HK-2 (cell line): Measurements from ENCODE around the gene TNFAIP8L3.
"Not testable (repeated sequence)": the region's sequence is repeated elsewhere in the genome, so short reads cannot be mapped to it uniquely, and the experiment has no call there.

ENCODE experiments used
- DNase-seq: peaks from one replicate; pipeline ENCODE4 v3.0.0-alpha.2; 2018; ENCODE audit not compliant: unreplicated experiment

Gene TNFAIP8L3

DNA sequence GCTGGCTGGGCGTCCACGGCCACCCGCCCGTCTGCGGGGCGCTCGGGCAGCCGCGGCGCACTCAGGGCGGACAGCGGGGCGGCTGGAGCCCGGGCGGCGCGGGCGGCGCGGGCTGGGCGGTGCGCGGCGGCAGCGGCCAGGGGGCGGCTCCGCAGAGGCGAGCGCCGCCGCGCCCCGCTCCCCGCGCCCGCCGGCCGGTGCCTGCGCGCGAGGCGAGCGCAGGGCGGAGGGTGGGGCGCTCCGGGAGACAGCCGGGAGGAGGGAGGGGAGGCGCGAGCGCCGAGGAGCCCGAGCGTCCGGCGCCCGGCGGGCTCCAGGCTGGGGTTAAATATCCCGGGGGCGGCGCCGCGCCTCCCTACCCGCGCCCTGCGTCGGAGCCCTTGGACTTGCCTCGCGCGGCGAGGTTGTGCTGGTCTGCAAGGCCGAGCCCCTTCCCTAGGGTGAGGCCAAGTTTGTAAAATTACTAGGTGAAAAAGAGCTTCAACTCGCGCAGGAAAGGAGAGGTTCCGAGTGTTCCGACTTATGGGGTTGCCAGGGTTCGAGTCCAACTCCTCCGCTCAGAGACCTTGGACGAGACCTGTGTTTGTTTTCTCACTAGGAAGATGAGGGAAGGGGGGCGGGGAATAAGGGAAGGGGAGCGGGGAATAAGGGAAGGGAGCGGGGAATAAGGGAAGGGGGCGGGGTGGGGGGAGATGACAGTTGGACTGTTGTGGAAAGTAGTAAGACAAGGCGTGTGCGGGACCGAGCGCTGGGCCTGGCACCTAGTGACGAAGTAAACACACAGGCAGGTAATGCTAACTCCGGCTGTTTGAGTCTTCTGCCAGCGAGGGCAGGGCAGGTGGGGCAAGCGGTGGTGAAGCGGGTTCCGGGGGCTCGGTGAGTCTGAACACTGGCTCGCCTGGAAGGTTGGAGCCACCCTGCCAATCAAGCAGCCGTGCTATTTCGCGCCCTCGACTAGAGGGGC is at the start of gene TNFAIP8L3:
TNFAIP8L3 (minus strand) TSS at position 301 of the 964 bp plus-strand sequence. CDS start 311 bp downstream, outside the sequence.
- DNase-seq: no peak

DNA sequence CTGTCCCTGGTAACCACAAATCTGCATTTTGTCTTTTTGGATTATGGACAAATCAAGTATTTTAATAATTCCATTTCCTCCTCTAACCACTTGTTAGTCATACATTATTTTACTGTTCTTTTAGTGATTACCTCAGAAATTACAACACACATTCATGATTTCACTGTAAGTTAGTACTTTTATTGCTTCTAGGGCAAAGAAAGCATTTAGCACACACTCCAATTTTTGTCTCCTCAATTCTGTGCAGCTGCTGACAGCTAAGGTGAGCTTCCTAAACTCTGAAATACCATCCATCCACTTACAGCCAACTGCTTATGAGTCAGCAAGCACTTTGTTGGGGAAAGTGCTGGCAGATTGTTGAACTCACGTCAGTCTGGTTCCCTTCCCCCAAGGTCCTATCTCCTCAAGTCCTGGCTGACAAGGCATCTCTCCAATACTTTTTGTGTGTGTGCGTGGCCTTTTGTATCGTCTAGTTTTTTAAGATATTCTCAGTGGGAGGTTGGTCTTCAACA is 49.4 kb upstream of the TNFAIP8L3 start:
- DNase-seq: no peak

DNA sequence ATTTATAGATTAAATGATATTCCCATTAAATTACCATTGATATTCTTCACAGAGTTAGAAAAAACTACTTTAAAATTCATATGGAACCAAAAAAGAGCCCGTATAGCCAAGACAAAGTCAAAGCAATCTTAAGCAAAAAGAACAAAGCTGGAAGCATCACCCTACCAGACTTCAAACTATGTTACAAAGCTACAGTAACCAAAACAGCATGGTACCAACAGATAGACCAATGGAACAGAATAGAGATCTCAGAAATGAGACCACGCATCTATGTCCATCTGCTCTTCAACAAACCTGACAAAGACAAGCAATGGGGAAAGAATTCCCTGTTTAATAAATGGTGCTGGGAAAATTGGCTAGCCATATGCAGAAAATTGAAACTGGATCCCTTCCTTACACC is 45.6 kb upstream of the TNFAIP8L3 start:
- DNase-seq: not testable (repeated sequence)

DNA sequence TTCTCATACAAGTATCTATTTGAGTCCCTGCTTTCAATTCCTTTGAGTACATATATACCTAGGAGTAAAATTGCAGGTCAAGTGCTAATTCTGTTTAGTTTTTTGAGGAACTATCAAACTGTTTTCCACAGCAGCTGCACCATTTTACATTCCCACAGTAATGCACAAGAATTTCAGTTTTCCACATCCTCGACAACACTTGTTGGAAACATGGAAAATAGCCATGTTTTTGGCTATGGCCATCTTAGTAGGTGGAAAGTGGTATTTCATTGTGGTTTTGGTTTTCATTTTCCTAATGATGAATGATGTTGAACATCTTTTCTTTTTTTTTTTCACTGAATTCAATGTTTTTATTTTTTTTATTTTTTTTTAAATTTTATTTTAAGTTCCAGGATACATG is 44.4 kb upstream of the TNFAIP8L3 start:
- no peak for DNase-seq

DNA sequence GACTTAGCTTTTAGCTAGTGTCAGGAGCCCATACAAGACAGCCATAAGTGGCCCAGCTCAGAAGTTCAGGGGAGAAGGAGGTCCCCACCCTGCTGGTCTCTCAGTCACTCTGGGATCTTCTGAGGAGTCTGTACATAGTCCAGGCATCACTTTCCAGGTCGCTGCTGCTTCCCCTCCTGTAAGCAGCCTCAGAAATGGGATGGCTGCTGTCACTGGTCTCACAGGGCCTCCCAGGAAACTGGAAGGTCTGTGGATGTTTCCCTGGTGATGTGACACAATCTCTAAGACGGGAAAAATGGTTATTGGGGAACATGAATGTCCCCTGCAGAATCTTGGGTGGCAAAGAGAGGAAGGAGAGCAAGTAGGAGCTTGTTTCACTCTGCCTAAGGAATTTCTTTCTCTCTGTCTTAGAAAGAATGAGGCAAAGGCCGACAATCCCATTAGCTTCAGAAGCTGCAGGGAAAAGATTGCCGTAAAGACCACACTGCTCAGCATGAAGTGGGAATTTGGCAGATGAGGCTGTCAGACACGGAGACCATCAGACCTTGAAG is 43.2 kb upstream of the TNFAIP8L3 start:
- DNase-seq: no peak

DNA sequence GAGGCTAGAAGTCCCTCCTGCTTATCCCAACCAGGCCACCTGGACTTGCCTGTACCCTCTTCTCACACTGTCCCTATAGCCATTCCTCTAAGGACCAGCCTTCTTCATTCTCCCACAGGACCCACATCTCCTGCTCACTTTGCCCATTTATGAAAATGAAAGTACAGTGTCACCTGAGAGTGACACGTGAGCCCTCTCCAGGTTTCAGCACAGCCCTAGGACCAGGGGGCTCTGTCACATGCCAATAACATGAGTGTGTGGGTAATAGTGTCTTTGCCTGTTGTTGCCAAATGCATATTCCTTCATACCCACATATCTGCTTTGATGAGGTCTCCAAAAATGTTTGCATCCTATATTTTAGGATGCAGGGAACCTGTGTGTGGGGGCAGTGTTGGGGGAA is 42.3 kb upstream of the TNFAIP8L3 start:
- no peak for DNase-seq

DNA sequence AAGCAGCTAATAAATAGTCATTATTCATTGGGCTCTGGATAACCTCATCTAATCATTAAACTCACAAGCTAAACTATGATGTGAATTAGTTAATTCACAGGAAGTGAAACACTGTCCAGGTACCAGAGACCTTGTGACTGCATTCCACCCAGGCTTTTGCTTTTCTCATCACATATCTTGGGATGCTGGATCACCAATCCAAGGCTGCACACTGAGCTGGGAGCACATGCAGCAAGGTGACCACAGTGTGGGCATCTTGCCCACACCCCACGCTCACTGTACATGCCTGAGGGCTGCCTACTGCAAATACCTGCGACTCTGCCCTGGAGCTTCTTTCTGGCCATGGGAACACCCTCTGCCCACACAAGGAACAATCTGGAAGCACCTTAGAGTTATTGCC is 40.6 kb upstream of the TNFAIP8L3 start:
- DNase-seq: no peak

DNA sequence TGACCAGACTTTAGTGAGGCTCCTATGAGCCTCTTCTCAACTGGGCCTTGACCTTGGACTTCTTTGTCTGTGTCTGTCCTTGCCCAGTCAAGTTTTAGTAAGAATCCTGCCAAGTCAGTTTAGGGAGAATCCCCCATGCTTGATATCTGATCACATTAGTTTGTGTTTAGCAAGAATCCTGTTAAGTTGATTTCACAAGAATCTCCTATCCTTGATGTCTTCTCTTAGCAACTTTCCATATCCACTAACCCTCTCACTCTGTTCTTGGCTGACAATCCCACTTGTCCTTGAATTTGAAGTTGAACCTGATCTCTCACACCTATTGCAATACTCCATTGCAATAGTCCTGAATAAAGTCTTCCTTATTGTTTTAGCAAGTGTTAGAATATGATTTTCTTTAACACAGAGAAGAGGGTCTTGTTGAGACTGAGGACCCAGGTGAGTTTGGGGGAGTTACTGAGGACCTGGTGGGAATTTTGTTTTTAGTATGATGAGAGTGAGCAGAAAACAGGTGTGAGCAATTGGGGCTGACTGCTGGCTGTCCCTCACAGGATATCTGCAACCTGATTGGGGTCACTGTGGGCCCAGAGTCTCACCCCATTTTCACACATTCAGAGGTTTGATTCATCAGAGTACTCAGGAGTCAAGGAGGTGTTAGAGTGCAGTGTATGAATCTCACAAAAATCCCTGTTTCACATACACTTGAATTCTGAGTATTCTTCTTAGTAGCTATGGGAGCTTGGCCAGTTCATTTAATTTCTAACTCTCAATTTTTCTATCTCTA is 39.9 kb upstream of the TNFAIP8L3 start:
- no peak for DNase-seq

DNA sequence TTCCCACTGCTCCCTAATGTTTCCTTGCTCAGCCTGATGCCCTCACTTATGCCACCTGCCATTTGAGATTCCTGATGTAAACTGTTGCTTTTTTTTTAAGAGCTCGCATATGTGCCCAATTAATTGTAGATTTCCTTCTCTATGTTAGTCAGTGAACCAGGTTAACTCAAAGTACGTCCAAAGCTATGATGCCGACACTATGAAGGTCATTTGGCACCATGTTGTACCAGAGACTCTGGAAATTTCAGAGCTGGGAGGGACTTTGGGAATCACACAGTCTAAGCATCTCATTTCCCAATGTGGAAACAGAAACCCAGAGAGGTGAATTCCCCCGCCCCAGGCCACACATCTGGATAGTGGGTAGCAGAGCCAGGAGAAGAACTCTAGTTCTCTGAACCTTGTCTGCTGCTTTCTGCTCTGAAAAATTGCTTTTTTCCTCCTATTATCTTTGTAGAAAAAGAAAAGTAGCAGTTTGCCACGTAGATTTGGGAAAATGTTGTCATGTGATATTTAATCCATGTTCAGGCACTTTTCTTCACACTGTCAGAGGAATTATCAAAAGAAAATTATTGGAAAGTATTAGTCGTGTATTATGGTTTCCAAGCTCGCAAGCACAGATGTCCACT is 38.5 kb upstream of the TNFAIP8L3 start:
- no peak for DNase-seq

DNA sequence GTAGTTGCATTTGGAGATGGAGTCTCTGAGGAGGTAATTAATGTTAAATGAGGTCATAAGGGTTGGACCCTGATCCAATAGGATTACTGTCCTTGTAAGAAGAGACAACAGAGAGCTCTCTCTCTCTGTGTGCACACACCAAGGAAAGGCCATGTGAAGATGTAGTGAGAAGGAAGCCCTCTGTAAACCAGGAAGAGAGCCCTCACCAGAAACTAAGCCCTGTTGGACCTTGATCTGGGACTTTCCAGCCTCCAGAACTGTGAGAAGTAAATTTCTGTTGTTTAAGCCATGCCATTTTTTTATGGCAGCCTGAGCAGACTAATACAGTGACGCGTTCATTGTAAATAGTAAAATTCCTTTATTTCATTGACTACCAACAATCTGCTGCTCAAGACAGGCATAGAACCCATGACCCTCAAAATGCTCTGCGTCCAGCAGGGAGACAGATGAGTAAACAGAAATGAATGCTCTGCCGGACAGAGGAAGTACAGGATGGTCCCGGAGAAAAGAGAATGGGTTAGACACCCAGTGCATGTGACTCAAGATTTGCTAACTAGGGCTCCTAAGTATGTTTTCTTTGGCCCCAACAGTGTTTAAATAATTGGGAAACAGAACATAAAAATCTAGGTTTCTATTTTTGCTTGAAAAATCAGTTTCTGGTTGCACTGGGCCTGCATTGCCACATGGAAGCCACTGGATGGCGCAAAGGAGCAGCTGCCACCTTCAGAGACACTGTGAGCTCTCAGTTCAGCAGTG is 37.9 kb upstream of the TNFAIP8L3 start:
- DNase-seq: peak; percentile 14

DNA sequence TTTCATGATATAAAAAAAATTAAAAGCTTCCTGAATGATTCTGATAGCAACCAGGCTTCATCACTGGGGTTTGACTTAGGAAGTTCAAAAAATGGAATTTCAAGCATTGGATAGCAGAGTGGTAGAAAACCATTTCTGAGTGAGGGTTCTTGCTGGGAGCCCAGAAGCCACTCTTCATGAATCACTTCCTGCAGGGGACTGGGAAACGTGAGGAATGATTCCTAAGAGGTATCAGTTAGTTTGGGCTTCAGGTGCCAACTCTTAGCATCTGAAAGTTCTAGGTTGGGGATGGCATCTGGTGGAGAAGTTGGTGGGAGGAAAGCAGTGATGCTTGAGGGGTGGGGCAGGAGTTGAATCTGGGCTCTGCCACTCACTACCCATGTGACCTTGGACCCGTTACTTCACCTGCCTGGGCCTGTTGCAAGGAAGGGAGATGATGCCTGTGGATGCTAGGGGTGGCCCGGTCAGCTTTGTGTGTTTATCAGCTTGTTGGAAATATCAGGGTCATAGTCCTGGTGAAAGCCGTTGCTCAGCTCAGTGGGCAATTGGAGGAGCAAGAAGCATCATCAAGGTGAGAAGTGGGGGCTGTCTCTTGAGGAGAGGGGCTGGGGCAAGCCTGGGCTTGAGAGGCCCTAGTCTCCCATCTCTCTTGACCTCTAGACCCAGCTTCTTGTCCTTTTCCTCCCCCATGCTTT is 37.0 kb upstream of the TNFAIP8L3 start:
- no peak for DNase-seq

DNA sequence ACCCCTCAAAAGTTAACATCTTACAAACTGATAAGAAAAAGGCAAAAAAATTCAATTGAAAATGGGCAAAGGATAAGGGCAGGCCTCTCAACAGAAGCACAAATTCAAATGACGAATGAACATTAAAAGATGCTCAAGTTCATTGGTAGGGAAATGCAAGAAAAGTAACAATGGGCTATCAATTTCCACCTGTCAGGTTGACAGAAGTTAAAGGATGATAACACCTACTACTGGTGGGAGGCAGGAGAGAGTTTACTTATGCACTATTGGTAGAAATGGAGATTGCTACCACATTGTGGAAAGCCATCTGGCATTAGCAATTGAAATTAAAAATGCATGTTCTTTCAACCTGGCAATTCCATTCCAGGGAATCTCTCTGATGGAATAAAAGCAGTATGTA is 35.6 kb upstream of the TNFAIP8L3 start:
- no peak for DNase-seq

DNA sequence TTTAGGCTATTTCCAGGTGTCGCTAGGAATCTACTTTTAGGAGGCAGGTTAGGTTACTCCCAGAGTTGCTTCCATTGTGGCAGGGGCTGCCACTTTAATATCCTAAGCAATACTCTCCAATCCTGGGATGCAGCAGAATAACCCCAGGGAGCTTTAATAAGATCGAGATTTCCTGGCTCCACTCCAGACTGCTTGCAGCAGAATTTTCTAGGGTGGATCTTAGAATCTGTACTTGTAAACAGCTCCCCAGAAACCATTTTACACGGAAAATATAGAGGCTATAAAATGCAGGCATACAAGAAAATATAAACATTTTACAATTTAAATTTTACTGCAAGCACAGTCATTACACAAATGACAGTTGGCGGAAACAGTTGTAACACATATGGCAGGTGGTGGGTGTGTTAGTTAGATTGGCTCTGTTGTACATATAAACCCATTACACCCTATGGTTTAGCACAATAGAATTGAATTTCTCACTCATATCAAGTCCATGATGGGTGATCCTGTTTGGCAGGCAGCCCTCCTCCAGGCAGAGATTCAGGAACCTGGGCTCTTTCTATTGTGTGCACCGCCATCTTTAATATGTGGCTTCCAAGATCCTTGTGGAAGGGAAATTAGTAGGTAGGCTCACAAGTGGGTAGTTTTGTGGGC is 35.0 kb upstream of the TNFAIP8L3 start:
- DNase-seq: no peak

DNA sequence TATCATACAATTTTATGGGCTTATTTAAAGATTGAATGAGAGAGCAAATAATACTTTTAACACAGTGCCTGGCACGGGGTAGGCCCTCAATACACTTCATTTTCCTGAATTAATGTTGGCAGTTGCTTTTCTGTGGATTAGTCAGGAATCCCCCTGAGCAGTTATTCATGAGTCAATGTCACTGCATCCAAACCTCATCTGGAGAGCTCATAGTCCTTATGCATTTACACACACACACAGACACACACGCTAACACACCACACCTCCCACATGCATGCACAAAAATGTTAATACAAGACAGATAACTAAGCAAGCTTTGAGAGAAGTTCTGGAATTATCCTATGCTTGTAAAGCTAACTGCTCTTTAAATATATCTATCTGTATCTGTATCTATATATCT is 34.0 kb upstream of the TNFAIP8L3 start:
- no peak for DNase-seq

DNA sequence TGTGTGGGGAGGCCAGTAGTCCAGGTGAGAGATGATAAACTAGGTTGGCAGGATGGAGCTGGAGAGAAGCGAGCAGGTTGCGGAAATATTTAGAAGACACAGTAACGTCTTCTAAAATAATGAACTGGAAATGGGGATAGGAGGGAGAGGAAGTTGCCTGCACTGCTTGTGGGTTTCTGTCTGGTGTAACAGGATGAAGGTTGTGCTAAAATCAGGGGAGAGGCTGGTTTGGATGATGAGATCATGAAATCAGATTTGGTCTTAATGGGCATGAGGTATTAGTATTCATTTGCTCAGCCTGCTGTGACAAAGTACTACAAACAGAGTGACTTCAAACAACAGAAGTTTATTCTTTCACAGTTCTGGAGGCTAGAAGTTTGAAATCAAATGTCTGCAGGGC is 32.1 kb upstream of the TNFAIP8L3 start:
- no peak for DNase-seq

DNA sequence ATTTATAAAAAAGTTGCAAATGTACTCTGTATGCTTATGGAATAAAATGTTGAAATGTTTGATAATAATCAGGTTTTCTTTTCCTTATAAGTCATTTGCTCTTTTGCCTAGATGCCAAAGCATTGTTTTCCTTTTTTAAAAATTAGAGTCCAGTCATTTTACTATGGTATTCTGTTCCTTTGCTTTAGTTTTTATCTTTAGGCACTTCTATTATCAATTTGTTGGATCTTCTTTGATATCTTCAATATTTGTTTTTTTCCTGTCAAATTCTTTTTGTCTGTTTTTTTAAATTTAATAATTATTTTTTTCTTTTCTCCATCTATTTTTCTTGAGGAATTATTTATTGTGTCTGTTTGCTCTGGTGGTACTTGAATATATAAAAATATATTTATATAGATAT is 28.3 kb upstream of the TNFAIP8L3 start:
- not testable (repeated sequence) for DNase-seq

DNA sequence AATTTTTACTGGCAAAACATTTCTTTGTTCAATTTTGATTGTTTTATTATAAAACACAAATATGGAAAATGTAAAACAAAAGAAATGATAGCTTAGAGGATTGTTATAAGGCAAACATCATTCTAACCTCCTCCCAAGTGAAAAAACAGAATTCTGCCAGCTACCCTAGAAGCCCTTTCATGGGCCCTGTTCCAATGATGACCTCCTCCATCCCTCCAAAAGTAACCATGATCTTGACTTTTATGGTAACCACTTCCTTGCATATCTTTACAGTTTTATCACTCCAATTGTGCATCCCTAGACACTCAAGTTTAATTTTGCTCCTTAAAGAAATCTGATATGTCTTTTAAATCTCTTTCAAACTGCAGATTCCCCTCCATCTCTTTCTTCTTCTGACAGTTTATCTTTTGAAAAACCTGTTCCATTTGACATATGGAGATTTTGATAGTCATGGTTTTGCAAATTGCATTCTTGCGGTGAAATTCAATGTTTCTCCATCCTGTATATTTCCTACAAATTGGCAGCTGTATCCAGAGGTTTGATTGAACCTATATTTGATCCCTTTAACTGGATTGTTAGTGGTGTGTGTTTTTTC is 27.0 kb upstream of the TNFAIP8L3 start:
- no peak for DNase-seq

DNA sequence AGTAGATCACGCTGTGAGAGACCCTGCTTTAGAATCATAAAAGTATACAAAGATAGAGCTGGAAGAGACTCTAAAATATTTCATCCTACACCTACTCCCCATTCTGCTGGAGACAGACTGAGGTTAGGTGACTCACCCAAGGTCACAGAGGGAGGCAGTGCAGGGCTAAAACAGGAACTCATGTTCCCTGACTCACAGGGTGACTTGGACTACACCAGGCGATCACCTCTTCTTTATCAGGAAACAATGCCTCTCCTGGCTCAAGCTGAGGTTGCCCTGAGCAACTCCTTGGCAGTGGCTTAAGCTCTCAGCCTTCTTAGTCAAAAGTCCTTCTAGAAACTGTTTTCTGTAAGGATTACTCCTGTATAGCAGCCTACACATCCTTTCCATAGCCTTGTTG is 26.4 kb upstream of the TNFAIP8L3 start:
- peak; percentile 42 for DNase-seq

DNA sequence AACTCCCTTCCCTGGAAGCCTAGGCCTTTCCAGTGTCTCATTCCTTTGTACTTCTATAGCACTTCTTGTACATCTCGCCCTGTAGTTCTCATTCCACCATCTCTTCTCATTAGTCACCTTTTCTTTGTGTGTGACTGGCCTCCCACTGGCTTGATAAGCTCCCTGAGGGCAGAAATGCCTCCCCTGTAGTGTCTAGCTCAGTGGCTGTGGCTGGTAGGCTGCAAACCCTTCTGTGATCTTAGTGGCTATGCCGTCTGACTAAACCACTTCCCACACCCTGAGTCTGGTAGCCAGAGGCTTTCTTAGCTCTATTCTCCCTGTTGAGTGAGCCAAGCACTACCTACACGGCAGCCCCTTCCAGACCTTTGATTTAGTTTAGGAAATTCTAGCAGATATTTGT is 24.4 kb upstream of the TNFAIP8L3 start:
- DNase-seq: no peak

DNA sequence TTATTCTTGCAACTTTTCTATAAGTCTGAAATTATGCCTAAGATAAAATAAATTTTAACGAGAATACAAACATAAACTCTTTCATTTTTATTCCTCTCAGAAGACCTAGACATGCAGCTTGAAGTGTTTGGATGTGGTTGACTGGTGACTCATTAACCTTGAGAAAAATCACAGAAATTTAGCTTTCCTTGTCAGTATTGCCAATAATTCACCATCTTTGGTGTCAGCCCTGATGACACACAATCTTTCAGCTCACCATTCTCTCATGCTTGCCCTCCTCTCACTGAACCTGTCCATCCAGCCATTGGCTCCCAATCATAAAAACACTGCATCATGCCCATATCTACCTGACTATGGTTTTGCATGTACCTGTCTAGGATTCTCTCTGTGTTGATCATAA is 22.6 kb upstream of the TNFAIP8L3 start:
- DNase-seq: no peak
